Liver (tissue), 3 donors: Measurements from ENCODE around the gene ADGRF3.

Experiments used
- CTCF ChIP-seq: fragments of 150-350 bp; IDR thresholded peaks from 2 replicates; pipeline ENCODE4 v1.5.1; 2017; ENCODE audit warnings: improper control_type of control experiment, low read depth, low read length; ENCODE audit not compliant: missing input control
- MAX ChIP-seq: IDR thresholded peaks from 2 replicates; pipeline ENCODE4 v1.6.1; 2016; ENCODE audit warnings: antibody characterized with exemption
- NR2F2 ChIP-seq: IDR thresholded peaks from 2 replicates; pipeline ENCODE4 v1.6.1; 2016; ENCODE audit warnings: antibody characterized with exemption
- RAD21 ChIP-seq, 2 donors: IDR thresholded peaks; 2 replicates each; pipeline ENCODE4 v1.6.1; 2016; ENCODE audit warnings: antibody characterized with exemption in 2 of 2, mild to moderate bottlenecking in 2 of 2
- REST ChIP-seq: IDR thresholded peaks from 2 replicates; pipeline ENCODE4 v1.6.1; 2016; ENCODE audit warnings: antibody characterized with exemption, mild to moderate bottlenecking
- SP1 ChIP-seq: IDR thresholded peaks from 2 replicates; pipeline ENCODE4 v1.6.1; 2018; ENCODE audit warnings: antibody characterized with exemption, mild to moderate bottlenecking
- YY1 ChIP-seq: IDR thresholded peaks from 2 replicates; pipeline ENCODE4 v1.6.1; 2016; ENCODE audit warnings: antibody characterized with exemption, mild to moderate bottlenecking
- TF ChIP-seq, protein P1 (sequence below): IDR thresholded peaks from 2 replicates; pipeline ENCODE4 v1.6.1; 2016; ENCODE audit warnings: antibody characterized with exemption
- donor health status: healthy.
- donor health status: healthy.

DNA sequence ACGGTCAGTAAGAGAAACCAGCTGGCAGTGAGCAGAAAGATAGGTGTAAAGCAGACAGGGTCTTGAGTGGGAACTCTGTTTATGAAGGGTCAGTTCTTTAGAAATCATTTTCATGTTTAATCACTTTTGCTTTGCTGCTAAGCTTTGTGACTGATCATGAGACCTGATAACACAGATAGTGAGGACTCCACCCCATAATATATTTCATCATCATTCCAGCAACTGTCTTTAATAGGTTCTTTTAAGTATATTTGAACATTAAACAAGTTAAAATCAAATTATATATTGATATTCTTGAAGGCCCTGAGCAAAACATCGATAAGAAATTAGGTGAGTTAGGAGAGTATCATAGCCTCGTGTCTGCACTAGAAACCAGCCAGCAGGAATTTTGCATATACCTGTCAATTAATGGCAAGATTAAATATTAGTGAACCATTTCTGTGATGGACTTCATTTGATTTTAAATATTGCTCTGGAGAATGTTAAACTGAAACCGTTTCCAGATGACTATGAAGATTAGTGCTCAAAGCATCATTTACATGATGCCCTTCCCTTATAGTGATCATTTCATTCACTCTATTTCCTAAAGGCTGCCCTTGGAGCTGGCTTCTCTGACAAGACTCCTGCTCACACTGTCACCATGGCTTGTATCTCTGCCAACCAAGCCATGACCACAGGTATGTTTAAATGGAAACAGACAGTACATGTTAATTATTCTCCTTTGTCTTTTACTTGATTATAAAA lies 69.9 kb downstream of the ADGRF3 start:
- no peak for TF ChIP-seq MAX
- TF ChIP-seq NR2F2, result no peak
- TF ChIP-seq REST, result no peak
- TF ChIP-seq CTCF, result no peak
- no peak for TF ChIP-seq YY1
- no peak for TF ChIP-seq SP1
- no peak for TF ChIP-seq RAD21 (IDR thresholded peaks at IDR 0.05)
- TF ChIP-seq, protein P1, sequence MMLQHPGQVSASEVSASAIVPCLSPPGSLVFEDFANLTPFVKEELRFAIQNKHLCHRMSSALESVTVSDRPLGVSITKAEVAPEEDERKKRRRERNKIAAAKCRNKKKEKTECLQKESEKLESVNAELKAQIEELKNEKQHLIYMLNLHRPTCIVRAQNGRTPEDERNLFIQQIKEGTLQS, result no peak
